ENCODE measurements around the gene UBE3C.
"Not testable (repeated sequence)": the region's sequence is repeated elsewhere in the genome, so short reads cannot be mapped to it uniquely, and the experiment has no call there.

The UBE3C gene

DNA sequence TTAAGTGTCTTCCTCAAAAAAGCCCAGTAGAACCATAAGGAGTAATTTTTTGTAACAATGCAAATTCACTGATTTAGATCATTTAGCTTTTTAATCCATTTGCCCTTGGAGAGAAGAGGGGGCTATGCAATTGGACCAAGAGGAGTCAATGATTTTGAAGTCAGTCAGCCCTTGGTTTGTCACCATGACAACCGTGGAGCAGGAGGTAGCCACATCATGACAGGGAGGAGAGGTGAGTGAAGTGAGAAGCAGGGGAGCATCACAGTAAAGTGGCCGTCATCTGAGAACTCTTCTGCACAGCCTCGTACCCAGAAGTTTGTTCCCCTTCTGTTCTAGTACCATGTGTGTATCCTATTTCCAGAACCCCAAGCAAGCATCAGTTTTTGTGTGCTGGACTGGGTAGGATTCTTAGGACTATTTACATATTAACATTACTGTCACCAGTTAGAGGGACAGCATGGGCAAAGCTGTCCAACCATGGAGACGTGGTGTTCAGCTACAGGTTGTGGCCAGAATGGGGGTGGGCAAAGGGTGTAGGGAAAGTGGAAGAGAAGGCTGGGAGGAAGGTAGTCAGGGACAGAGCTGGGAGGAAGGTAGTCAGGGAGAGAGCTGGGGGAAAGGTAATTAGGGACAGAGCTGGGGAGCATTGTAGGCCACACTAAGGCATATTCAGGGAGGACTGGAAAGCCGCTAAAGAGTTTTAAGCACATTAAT, 13.1 kb downstream of the UBE3C start:
- no peaks in the 10 kb centered on the region for H3K9me3 ChIP-seq (ENCODE audit: control insufficient read depth, low read length)
- no peak for DNase-seq (ENCODE audit: low read depth)
- no peak overlapping the region for H3K4me3 ChIP-seq (ENCODE audit: low read length)

DNA sequence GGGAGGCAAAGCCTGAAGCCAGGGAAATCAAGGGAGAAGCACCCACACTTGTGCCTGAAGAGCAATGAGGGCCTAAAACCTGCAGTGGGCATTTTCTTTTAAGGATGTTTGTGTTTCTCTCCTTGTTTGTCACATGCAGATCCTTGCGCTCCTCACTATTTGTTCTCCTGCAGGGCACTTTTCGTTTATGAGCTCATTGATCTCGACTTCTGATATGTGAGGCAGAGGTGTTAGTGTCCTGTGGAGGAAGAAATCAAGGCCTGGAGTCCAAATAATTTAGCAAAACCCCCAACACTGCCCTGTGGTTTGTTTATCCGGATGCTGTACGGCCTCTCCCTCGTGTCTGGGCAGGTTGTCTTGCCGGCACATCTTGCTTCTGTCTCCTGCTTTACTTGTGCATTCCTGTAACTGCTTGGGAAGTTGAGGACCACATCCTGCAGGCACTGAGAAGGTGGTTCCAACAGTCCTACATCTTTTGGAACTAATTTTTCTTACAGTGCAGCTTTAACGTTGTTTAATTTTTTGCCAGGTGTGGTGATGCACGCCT, 13.7 kb downstream of the UBE3C start:
- no peak for DNase-seq (ENCODE audit: low read depth)
- no peak overlapping the region for H3K4me3 ChIP-seq (ENCODE audit: low read length)
- no peaks in the 10 kb centered on the region for H3K9me3 ChIP-seq (ENCODE audit: control insufficient read depth, low read length)
- no peaks in the 10 kb centered on the region for H3K27me3 ChIP-seq (replicated peaks; ENCODE audit: control insufficient read depth, insufficient read depth, low read length)
- H3K9ac ChIP-seq (ENCODE audit: low read length), result no peak overlapping the region
- H3K36me3 ChIP-seq (ENCODE audit: control insufficient read depth, insufficient read depth, low read length, severe bottlenecking), result no peaks in the 10 kb centered on the region
- peaks cover 16% of the 10 kb centered on the region for H3K4me1 ChIP-seq (ENCODE audit: control insufficient read depth, insufficient read depth, low read length)

More for the DNA sequence above, 13.1 kb downstream of the UBE3C start:
- Histone ChIP-seq H3K27me3 (replicated peaks; ENCODE audit: control insufficient read depth, insufficient read depth, low read length) (no peaks in the 10 kb centered on the region), H3K4me1 (ENCODE audit: control insufficient read depth, insufficient read depth, low read length) (peaks cover 16% of the 10 kb centered on the region), H3K36me3 (ENCODE audit: control insufficient read depth, insufficient read depth, low read length, severe bottlenecking) (no peaks in the 10 kb centered on the region), H3K9ac (ENCODE audit: low read length) (no peak overlapping the region)

DNA sequence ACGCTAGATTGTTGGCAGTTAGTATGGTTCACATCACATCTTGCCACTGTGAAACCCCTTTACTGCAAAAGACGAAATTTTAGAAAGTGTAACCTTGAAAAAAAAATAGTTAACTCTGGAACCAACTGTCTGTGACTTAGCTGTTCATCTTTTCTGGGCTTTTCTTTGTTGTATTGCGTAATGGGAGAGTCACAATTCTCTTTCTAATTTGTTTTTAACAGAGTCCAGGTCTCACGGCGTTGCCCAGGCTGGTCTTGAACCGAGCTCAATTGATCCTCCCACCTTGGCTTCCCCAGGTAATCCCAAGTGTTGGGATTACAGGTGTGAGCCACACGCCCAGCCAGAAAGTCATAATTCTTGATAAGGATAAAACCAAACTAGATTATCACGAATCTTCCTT, 14.5 kb downstream of the UBE3C start:
- H3K4me3 ChIP-seq (ENCODE audit: low read length), result no peak overlapping the region
- no peaks in the 10 kb centered on the region for H3K27me3 ChIP-seq (replicated peaks; ENCODE audit: control insufficient read depth, insufficient read depth, low read length)
- DNase-seq (ENCODE audit: low read depth), result peak; percentile 29
- peaks cover 16% of the 10 kb centered on the region for H3K4me1 ChIP-seq (ENCODE audit: control insufficient read depth, insufficient read depth, low read length)
- no peaks in the 10 kb centered on the region for H3K9me3 ChIP-seq (ENCODE audit: control insufficient read depth, low read length)
- no peak overlapping the region for H3K9ac ChIP-seq (ENCODE audit: low read length)
- H3K36me3 ChIP-seq (ENCODE audit: control insufficient read depth, insufficient read depth, low read length, severe bottlenecking), result no peaks in the 10 kb centered on the region

DNA sequence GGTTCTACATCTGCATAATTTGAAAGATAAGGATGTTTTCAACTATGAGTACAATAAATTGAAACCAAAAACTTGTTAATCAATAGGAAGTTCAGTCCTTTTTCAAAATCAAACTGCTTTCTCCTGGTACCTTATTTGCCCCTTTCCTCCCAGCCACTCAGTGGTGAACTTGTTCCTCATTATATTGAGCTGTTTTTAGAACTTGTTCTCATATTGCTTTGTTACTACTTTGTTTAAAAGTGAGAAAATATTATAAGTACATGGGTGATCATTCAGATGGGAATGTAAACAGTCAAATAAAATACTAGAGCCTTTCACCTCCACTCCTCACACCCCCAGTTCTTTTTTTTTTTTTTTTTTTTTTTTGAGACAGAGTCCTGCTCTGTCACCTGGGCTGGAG, 17.2 kb downstream of the UBE3C start:
- Histone ChIP-seq H3K4me3 (ENCODE audit: low read length) (no peak overlapping the region), H3K9me3 (ENCODE audit: control insufficient read depth, low read length) (no peaks in the 10 kb centered on the region)
- DNase-seq (ENCODE audit: low read depth), result no peak

DNA sequence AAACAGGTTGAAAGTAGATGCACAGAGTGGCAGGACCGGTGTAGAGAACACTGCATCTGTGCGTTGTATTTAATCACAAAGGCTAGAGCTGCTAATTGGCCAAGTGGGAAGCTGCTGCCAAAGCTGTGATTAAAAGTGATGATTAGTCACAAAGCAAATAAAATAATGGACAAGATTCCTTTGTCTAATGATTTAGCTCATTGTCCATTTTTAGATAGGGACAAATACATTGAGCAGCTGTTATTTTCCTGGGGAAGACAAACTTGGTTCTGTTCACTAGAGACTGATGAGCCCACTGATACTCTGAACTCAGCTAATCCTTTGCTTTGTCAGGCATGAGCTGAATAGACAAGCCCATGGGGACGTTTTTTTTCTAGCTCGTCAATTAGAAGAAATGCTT, 19.7 kb downstream of the UBE3C start:
- peaks cover 2% of the 10 kb centered on the region for H3K4me1 ChIP-seq (ENCODE audit: control insufficient read depth, insufficient read depth, low read length)
- no peaks in the 10 kb centered on the region for H3K9me3 ChIP-seq (ENCODE audit: control insufficient read depth, low read length)
- peaks cover 5% of the 10 kb centered on the region for H3K36me3 ChIP-seq (ENCODE audit: control insufficient read depth, insufficient read depth, low read length, severe bottlenecking)
- H3K9ac ChIP-seq (ENCODE audit: low read length), result no peak overlapping the region
- DNase-seq (ENCODE audit: low read depth), result no peak
- no peak overlapping the region for H3K4me3 ChIP-seq (ENCODE audit: low read length)
- H3K27me3 ChIP-seq (replicated peaks; ENCODE audit: control insufficient read depth, insufficient read depth, low read length), result no peaks in the 10 kb centered on the region

More for the DNA sequence above, 17.2 kb downstream of the UBE3C start:
- Histone ChIP-seq H3K9ac (ENCODE audit: low read length) (no peak overlapping the region), H3K36me3 (ENCODE audit: control insufficient read depth, insufficient read depth, low read length, severe bottlenecking) (no peaks in the 10 kb centered on the region), H3K4me1 (ENCODE audit: control insufficient read depth, insufficient read depth, low read length) (peaks cover 9% of the 10 kb centered on the region), H3K27me3 (replicated peaks; ENCODE audit: control insufficient read depth, insufficient read depth, low read length) (no peaks in the 10 kb centered on the region)

DNA sequence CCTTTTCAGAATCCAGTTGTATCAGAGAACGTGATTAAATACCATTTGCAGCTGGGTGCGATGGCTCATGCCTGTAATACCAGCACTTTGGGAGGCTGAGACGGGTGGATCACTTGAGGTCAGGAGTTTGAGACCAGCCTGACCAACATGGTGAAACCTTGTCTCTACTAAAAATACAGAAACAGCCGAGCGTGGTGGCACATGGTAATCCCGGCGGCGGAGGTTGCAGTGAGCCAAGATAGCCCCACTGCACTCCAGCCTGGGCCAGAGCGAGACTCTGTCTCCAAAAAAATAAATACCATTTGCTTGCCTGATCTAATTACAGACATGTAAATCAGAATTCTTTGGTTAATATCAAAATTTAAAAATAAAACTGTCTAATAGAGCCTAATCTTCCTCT, 20.8 kb downstream of the UBE3C start:
- H3K9me3 ChIP-seq (ENCODE audit: control insufficient read depth, low read length); H3K9ac ChIP-seq (ENCODE audit: low read length); DNase-seq (ENCODE audit: low read depth); H3K4me1 ChIP-seq (ENCODE audit: control insufficient read depth, insufficient read depth, low read length); H3K27me3 ChIP-seq (replicated peaks; ENCODE audit: control insufficient read depth, insufficient read depth, low read length); H3K4me3 ChIP-seq (ENCODE audit: low read length): not testable (repeated sequence)
- H3K36me3 ChIP-seq (ENCODE audit: control insufficient read depth, insufficient read depth, low read length, severe bottlenecking), result peaks cover 14% of the 10 kb centered on the region

DNA sequence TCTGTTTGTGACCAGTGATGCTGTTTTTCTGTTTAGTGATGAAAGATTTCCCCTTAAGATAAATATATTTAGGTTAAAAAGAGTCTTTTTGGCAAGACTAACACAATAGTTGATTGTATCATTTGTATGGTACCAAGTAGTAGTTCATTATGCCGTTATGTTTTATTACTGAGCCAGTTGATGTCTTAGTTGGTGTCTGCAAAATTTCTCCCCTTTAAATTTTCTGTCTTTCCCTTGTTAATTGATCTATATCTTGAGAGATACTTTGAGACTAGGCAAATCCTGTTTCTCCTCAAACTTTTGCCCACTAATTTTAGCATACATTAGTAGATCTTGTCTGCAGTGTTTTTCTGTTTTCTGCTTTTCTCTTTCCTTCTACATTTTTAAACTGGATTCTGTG, 21.7 kb downstream of the UBE3C start:
- peaks cover 18% of the 10 kb centered on the region for H3K36me3 ChIP-seq (ENCODE audit: control insufficient read depth, insufficient read depth, low read length, severe bottlenecking)
- no peaks in the 10 kb centered on the region for H3K4me1 ChIP-seq (ENCODE audit: control insufficient read depth, insufficient read depth, low read length)
- H3K9me3 ChIP-seq (ENCODE audit: control insufficient read depth, low read length), result no peaks in the 10 kb centered on the region
- H3K27me3 ChIP-seq (replicated peaks; ENCODE audit: control insufficient read depth, insufficient read depth, low read length), result no peaks in the 10 kb centered on the region
- no peak overlapping the region for H3K4me3 ChIP-seq (ENCODE audit: low read length)
- no peak for DNase-seq (ENCODE audit: low read depth)
- H3K9ac ChIP-seq (ENCODE audit: low read length), result no peak overlapping the region

- H3K27me3 ChIP-seq (replicated peaks; ENCODE audit: control insufficient read depth, insufficient read depth, low read length), result no peaks in the 10 kb centered on the region
- no peak overlapping the region for H3K9ac ChIP-seq (ENCODE audit: low read length)
- H3K4me1 ChIP-seq (ENCODE audit: control insufficient read depth, insufficient read depth, low read length), result no peaks in the 10 kb centered on the region
- peaks cover 57% of the 10 kb centered on the region for H3K36me3 ChIP-seq (ENCODE audit: control insufficient read depth, insufficient read depth, low read length, severe bottlenecking)
- no peak overlapping the region for H3K4me3 ChIP-seq (ENCODE audit: low read length)
- no peaks in the 10 kb centered on the region for H3K9me3 ChIP-seq (ENCODE audit: control insufficient read depth, low read length)
- no peak for DNase-seq (ENCODE audit: low read depth)
Measured at GRCh38 chr7:157165987-157166386, 27.3 kb downstream of the UBE3C start.

DNA sequence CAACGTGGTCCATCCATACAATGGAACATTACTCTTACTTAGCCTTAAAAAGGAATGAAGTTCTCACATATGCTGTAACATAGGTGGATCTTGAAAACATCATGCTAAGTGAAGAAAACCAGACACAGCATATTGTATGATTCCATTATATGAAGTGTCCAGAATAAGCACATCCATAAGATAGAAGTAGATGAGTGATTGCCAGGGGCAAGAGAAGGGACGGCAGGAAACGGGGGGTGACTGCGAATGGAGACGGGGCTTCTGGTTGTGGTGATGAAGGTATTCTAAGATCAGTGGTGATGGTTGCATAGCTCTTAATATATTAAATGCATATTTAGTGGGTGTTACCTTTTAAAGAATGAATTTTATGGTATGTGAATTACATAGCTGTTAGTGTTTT, 29.8 kb downstream of the UBE3C start:
- no peak for DNase-seq (ENCODE audit: low read depth)
- H3K36me3 ChIP-seq (ENCODE audit: control insufficient read depth, insufficient read depth, low read length, severe bottlenecking), result peaks cover 74% of the 10 kb centered on the region
- H3K9me3 ChIP-seq (ENCODE audit: control insufficient read depth, low read length), result no peaks in the 10 kb centered on the region
- H3K27me3 ChIP-seq (replicated peaks; ENCODE audit: control insufficient read depth, insufficient read depth, low read length), result no peaks in the 10 kb centered on the region
- H3K4me3 ChIP-seq (ENCODE audit: low read length), result no peak overlapping the region
- no peaks in the 10 kb centered on the region for H3K4me1 ChIP-seq (ENCODE audit: control insufficient read depth, insufficient read depth, low read length)
- no peak overlapping the region for H3K9ac ChIP-seq (ENCODE audit: low read length)

DNA sequence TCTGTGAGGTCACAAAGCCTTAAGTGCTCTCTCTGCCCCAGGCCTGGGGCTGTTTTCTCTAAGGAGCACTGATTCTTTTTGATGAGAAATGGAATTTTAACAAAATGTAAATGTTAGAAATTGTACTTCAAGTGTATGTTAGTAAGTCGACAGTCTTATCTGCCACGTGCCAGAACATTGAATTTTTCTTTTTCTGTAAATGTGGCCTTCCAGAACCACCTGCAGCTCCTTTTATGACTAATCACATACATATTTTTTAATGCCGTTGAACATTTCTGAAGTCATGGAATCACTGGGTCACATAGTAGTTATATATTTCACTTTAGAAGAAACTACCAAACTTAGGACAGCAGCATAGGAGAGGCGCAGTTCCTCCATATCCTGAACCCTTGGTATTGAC, 38.0 kb downstream of the UBE3C start:
- Histone ChIP-seq H3K4me1 (ENCODE audit: control insufficient read depth, insufficient read depth, low read length) (no peaks in the 10 kb centered on the region), H3K27me3 (replicated peaks; ENCODE audit: control insufficient read depth, insufficient read depth, low read length) (no peaks in the 10 kb centered on the region), H3K9me3 (ENCODE audit: control insufficient read depth, low read length) (no peaks in the 10 kb centered on the region), H3K9ac (ENCODE audit: low read length) (no peak overlapping the region), H3K36me3 (ENCODE audit: control insufficient read depth, insufficient read depth, low read length, severe bottlenecking) (peaks cover 90% of the 10 kb centered on the region), H3K4me3 (ENCODE audit: low read length) (no peak overlapping the region)
- DNase-seq (ENCODE audit: low read depth), result no peak

GRCh38 chr7:157177333-157177982, 38.7 kb downstream of the UBE3C start:
- H3K36me3 ChIP-seq (ENCODE audit: control insufficient read depth, insufficient read depth, low read length, severe bottlenecking), result peaks cover 90% of the 10 kb centered on the region
- no peaks in the 10 kb centered on the region for H3K27me3 ChIP-seq (replicated peaks; ENCODE audit: control insufficient read depth, insufficient read depth, low read length)
- DNase-seq (ENCODE audit: low read depth), result no peak

More at GRCh38 chr7:157177333-157177982, 38.7 kb downstream of the UBE3C start:
- H3K4me1 ChIP-seq (ENCODE audit: control insufficient read depth, insufficient read depth, low read length), result no peaks in the 10 kb centered on the region
- no peak overlapping the region for H3K9ac ChIP-seq (ENCODE audit: low read length)
- H3K4me3 ChIP-seq (ENCODE audit: low read length), result no peak overlapping the region
- no peaks in the 10 kb centered on the region for H3K9me3 ChIP-seq (ENCODE audit: control insufficient read depth, low read length)

Measured in adipocyte (in vitro differentiated cells).